HCT116 (cell line): ENCODE measurements around the gene GBGT1.

Experiments used
- CTCF ChIP-seq, 3 experiments: fragments of 200-600 bp in 1 of 3; sonication (generic) in 1 of 3; IDR thresholded peaks in 2 of 3; conservative IDR thresholded peaks in 1 of 3; 2 replicates each; pipeline ENCODE4 v1.5.1; 2012 to 2017; ENCODE audit warnings: low read depth in 2 of 3, low read length in 2 of 3, antibody characterized with exemption in 1 of 3, borderline replicate concordance in 1 of 3, control low read depth in 1 of 3, mild to moderate bottlenecking in 1 of 3, mixed read lengths in 1 of 3, mixed run types in 1 of 3, moderate library complexity in 1 of 3; ENCODE audit not compliant: insufficient read depth in 1 of 3
- MAX ChIP-seq: IDR thresholded peaks from 2 replicates; pipeline ENCODE4 v1.6.1; 2012
- POLR2A ChIP-seq: IDR thresholded peaks from 2 replicates; pipeline ENCODE4 v1.7.0; 2011; ENCODE audit warnings: borderline replicate concordance; ENCODE audit not compliant: insufficient read depth, insufficient read length; ENCODE audit errors: extremely low read depth
- POLR2AphosphoS5 ChIP-seq: IDR thresholded peaks from 2 replicates; pipeline ENCODE4 v1.6.1; 2011; ENCODE audit warnings: mild to moderate bottlenecking, low read depth, low read length, moderate library complexity
- RAD21 ChIP-seq: IDR thresholded peaks from 2 replicates; pipeline ENCODE4 v1.6.1; 2012; ENCODE audit warnings: low read depth, mild to moderate bottlenecking
- SP1 ChIP-seq: IDR thresholded peaks from 2 replicates; pipeline ENCODE4 v1.6.1; 2012; ENCODE audit warnings: low read depth

GRCh38 chr9:133140174-133140505, 23.6 kb downstream of the GBGT1 start:
- TF ChIP-seq CTCF (IDR thresholded peaks at IDR 0.05 in 2 of 3, conservative IDR thresholded peaks at IDR 0.05 in 1 of 3; ENCODE audit: borderline replicate concordance in 1 of 3, insufficient read depth in 1 of 3, low read depth in 2 of 3, low read length in 2 of 3) (no peak), SP1 (no peak), POLR2A (no peak), RAD21 (no peak), POLR2AphosphoS5 (no peak), MAX (no peak)
